Activated B cell treated with CpG ODN at 0.5 μM for 24 hours (primary cell): ENCODE results near the gene SMARCC1. TPM values are rescaled to one million over a fixed set of nuclear protein-coding genes. Genes with fewer than 3 reads are reported as not detected.

Experiments used
- ATAC-seq: fragments of 200-7000 bp; cut with Tn5 transposase; one replicate; pipeline ENCODE4 v1.10.0; 2021; ENCODE audit warnings: low read depth, mild to moderate bottlenecking, moderate library complexity
- CTCF ChIA-PET: fragments of 350-600 bp; sonication (Branson Sonifier 250); formaldehyde crosslinking; loops from one replicate; lab custom pipeline; 2021; ENCODE audit warnings: antibody characterized with exemption; lab: Charles Lee
- POLR2A ChIA-PET: fragments of 350-600 bp; sonication (Branson Sonifier 250); formaldehyde crosslinking; loops from one replicate; lab custom pipeline; 2021; ENCODE audit warnings: antibody characterized with exemption; lab: Charles Lee
- DNase-seq: peaks from one replicate; pipeline ENCODE4 v3.0.0; 2022
- H3K27ac Mint-ChIP-seq: one replicate; pipeline ENCODE4 v1.8.0; 2020; ENCODE audit warnings: mixed read lengths
- H3K27me3 Mint-ChIP-seq: one replicate; pipeline ENCODE4 v1.8.0; 2021; ENCODE audit warnings: mixed read lengths
- H3K36me3 Mint-ChIP-seq: one replicate; pipeline ENCODE4 v1.8.0; 2021; ENCODE audit warnings: low read depth, mixed read lengths
- H3K4me1 Mint-ChIP-seq: one replicate; pipeline ENCODE4 v1.8.0; 2021; ENCODE audit warnings: mixed read lengths
- H3K4me3 Mint-ChIP-seq: one replicate; pipeline ENCODE4 v1.8.0; 2020; ENCODE audit warnings: mild to moderate bottlenecking, mixed read lengths
- H3K9me3 Mint-ChIP-seq: one replicate; pipeline ENCODE4 v1.8.0; 2020; ENCODE audit warnings: mixed read lengths
- intact Hi-C: fragments of 100-400 bp; cut with micrococcal nuclease; formaldehyde crosslinking; loops from one replicate; pipeline ENCODE4 v1.15.1; 2024
- total RNA-seq: library from RNA; stranded (reverse); gene quantifications from 2 replicates; pipeline ENCODE4 v1.2.3, GENCODE V29; 2022
- TF ChIP-seq, protein P1 (sequence below): fragments of 200-600 bp; IDR thresholded peaks from one replicate; pipeline ENCODE4 v1.8.0; 2022; ENCODE audit warnings: antibody characterized with exemption, mild to moderate bottlenecking

SMARCC1 gene
- total RNA-seq, 1 donor from 2014 or later = 136 TPM

DNA sequence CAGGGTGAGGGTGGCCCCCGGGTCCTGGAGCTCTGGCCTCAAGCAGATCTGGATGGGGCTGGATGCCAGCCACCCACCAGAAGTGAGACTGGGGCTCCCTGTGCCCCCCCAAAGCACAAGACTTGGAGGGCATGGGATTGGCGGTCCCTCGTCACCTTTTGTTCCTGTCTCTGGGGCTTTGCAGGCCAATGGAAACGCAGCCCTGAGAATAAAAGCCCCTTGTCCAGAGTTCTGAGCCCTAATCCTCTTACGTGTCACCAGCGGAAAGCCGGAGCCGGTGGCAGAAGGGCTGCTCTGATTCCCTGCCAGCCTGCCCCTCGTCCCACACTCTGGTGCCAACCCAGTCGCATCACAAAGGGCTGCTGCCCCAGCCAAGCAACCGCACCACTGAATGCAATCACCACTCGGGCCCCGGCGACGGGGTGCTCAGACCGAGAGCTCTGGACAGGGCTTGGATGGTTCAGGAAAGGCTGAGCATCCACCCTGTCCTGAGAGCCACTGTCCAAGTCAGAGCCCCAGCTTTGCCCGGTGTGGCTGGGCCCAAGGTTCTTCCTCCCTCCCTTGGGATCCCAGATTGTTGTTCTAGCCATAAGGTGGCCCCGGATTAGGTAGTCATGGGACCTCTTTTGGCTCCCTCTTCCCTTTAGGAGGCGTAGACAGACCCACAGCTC is 245.3 kb downstream of the SMARCC1 start:
- ATAC-seq (no peak), DNase-seq (no peak)
- H3K27ac Mint-ChIP-seq = no peak overlapping the region
- intact Hi-C loops = no loop called here
- H3K4me3 Mint-ChIP-seq = no peak overlapping the region
- TF ChIP-seq, protein P1, sequence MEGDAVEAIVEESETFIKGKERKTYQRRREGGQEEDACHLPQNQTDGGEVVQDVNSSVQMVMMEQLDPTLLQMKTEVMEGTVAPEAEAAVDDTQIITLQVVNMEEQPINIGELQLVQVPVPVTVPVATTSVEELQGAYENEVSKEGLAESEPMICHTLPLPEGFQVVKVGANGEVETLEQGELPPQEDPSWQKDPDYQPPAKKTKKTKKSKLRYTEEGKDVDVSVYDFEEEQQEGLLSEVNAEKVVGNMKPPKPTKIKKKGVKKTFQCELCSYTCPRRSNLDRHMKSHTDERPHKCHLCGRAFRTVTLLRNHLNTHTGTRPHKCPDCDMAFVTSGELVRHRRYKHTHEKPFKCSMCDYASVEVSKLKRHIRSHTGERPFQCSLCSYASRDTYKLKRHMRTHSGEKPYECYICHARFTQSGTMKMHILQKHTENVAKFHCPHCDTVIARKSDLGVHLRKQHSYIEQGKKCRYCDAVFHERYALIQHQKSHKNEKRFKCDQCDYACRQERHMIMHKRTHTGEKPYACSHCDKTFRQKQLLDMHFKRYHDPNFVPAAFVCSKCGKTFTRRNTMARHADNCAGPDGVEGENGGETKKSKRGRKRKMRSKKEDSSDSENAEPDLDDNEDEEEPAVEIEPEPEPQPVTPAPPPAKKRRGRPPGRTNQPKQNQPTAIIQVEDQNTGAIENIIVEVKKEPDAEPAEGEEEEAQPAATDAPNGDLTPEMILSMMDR = no peak
- peaks cover 8% of the 10 kb centered on the region for H3K27me3 Mint-ChIP-seq
- no peaks in the 10 kb centered on the region for H3K9me3 Mint-ChIP-seq
- no peaks in the 10 kb centered on the region for H3K4me1 Mint-ChIP-seq
- ChIA-PET POLR2A (interaction anchor here (0.6 kb wide), 1 partner anchor 527 kb away, joined by 3 read pairs; no protein-coding TSS in a partner anchor), CTCF (interaction anchor here (0.6 kb wide), 1 partner anchor 456 kb away, joined by 4 read pairs; no protein-coding TSS in a partner anchor)
- H3K36me3 Mint-ChIP-seq = no peaks in the 10 kb centered on the region

Other genes starting within 250 kb of the SMARCC1 start
- gene CSPG5, start 203.0 kb downstream of the SMARCC1 start, total RNA-seq = 0.09 and 0.20 TPM in 2 replicates
- 71.3 and 77.4 TPM in 2 replicates for gene DHX30, start 21.2 kb upstream of the SMARCC1 start, total RNA-seq
- gene MAP4, start 234.5 kb upstream of the SMARCC1 start, total RNA-seq = 152 TPM in 2 replicates